Activated CD8-positive, alpha-beta memory T cell treated with anti-CD3 and anti-CD28 coated beads for 24 hours (primary cell): Measurements from ENCODE around the gene AGBL4.

Experiments
- DNase-seq: peaks from one replicate; pipeline ENCODE4 v3.0.0-alpha.2; 2020

Gene AGBL4

DNA sequence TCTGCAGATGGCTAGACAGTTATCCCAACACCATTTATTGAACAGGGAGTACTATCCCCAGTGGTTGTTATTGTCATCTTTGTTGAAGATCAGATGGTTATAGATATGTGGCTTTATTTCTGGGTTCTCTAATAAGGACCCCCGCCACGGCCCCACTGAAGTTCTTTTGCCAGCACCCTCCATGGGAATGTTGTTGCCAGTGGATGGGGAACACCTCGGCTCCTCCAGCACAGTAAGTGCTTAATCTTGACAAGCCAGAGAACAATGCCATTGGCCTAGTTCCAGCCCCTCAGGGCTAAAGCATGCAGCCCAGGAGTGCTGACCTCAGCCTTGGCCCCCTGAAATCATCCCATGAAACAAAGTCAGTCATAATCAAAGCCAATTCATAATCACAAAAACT is 337.6 kb downstream of the AGBL4 start:
- DNase-seq: no peak

DNA sequence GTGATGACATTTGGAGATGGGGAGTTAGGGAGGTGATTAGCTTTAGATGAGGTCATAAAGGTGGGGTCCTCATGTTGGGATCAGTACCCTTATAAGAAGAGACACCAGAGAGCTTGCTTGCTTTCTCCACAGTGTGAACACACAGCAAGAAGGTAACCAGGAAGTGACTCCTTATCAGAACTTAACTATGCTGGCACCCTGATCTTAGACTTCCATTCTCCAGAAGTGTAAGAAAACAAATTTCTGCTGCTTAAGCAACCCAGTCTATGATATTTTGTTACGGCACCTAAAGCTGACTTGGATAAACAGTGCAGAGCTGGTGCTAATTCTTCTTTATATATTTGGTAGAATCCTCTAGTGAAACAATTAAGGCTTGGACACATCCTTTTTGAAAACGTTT is 346.0 kb downstream of the AGBL4 start:
- no peak for DNase-seq

DNA sequence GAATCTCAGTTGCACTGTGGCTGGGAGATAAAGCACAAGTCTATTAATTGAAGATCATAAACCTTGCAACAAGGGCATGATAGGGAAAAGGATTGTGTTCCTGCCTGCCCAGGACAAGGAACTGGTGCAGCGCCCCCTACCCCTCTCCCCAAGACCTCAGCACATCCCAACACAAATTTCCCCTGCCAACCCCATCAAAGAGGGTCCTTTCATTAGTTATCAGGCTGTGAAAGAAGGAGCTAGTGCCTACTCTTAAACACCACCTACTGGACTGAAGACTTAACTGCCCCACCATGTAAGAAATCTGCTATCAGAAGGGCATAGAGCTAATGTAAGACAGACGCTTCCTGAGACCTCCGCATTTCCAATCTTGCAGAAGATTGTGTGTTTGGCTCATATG is 372.6 kb downstream of the AGBL4 start:
- DNase-seq: no peak

DNA sequence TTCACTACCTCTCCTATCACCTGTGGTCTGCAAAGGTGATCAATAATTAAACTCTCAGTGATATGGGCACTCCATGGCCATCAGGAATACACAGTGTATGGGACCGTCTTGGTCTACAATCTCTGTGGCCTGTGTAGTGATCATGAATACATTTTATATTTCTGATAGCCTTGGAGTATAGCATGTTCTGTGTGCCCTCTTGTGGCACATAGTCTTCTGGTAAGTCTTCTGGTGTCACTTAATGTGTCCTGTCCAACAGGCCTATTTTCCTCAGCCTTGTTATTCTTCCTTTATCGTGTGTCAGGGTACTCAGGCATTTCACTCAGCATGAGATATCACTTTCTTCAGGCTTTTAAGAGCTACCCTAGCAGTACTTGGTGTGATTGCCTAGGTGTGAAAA is 393.6 kb downstream of the AGBL4 start:
- no peak for DNase-seq

DNA sequence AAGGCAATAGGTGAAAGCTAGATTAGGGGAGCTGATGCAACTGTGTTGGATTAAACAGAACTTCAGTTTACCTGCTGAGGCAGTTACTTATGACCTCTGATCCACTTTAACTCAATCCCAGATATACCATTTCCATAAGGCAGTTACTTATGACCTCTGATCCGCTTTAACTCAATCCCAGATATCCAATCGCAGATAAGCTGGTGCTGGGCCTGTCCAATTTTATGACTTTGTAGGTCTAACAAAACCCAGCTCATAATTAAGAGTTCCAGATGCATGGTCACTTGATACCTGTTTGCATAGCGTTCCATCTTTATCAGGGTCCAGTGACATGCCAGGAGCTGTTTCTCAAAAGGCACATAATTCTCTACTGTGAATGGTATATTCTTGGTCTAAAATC is 396.0 kb downstream of the AGBL4 start:
- no peak for DNase-seq

DNA sequence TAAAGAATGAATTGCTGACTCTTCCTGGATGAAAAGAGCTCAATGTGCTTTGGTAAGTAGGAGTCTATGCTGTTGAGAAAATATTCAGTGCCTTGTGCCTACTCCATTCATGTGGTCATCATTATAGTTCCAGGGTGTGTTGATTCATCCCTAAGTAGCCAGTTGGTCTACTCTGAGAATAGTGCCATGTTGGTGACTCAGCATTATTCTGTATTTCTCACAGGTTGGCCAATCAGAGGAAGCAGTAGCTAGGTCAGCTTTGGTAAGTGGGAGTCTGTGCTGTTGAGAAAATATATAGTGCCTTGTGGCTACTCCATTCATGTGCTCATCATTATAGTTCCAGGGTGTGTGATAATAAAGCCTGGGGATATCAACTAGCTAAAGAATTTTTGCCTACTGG is 397.3 kb downstream of the AGBL4 start:
- no peak for DNase-seq

DNA sequence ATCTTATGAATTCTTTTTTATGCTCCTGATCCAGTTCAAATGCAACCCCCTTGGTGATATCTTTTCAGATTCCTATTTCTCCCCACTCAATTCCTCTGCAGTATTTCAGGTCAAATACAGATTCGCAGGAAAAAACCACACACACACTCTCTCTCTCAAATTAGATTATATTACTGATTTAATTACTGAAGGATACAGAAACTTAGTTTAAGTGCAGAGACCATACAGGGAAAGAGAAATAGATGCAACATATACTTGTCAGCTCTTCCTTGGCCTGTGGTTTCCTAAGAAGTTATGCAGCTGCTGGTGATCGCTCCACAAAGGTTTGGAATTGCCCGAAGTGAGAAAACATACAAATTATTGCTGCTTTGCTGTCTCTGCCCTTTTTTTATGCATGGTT is 400.9 kb downstream of the AGBL4 start:
- DNase-seq: no peak

DNA sequence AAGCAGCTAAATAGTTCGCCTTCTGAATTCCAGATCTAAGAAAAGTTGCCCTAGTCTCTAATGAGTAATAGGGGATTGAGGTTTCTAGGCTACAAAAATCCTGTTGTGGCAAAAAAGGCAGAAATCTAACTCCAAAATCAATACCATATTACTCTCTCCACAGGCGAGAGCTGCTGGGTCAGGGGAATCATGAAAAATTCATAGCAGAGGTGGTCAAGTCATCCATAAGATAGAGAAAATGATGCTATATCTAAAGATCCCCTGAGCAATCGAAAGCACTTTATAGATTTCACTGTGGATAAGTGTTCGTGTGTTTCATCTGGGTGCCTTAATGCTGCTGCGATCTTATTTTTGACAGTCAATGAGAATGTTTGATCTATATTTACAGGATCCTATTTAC is 417.7 kb downstream of the AGBL4 start:
- no peak for DNase-seq

DNA sequence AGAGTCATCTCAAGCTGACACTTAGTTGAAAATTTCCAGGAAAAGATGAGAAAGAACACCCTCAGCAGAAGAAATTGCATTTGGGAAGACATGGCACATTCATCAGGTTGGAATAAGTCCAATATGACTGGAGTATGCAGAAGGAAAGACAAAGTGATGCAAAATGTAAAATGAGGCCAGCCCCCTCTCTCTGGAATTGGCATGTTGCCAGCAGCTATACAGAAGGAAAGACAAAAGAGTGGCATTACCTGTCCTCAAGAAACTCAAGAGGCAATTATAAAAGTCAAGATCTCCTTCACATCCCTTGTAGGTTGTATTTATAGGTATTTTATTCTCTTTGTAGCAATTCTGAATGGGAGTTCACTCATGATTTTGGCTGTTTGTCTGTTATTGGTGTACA is 426.3 kb downstream of the AGBL4 start:
- DNase-seq: no peak

DNA sequence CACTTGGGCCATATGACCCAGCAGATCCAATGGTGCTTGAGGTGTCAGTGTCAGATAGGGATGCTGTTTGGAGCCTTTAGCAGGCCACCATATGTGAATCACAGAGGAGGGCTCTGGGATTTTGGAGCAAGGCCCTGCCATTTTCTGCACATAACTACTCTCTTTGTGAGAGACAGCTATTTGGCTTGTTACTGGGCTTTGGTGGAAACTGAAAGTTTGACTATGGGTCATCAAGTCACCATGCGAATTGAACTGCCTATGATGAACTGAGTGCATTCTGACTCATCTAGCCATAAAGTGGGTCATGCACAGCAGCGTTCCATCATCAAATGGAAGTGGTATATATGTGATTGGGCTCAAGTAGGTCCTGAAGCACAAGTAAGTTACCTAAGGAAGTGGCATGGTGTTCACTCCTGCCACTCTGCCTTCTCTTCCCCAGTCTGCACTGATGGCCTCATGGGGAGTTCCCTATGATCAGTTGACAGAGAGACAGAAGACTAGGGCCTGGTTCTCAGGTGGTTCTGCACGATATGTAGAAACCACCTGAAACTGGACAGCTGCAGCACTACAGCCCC is 447.3 kb downstream of the AGBL4 start:
- no peak for DNase-seq

DNA sequence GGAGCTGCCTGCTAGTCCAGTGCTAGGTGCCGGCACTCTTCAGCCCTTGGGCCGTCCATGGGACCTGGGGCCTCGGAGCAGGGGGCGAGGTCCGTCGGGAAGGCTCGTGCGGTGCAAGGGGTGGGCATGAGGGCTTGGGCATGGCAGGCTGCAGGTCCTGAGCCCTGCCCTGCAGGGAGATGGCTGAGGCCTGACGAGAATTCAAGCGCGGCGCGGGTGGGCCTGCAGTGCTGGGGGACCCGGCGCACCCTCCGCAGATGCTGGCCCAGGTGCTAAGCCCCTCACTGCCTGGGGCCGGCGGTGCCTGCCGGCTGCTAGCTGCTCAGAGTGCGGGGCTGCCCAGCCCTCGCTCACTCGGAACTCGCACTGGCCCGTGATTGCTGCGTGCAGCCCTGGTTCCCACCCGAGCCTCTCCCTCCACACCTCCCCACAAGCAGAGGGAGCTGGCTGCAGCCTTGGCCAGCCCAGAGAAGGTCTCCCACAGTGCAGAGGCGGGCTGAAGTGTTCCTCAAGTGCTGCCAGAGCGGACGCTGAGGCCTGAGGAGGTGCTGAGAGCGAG is 467.0 kb downstream of the AGBL4 start:
- DNase-seq: no peak

DNA sequence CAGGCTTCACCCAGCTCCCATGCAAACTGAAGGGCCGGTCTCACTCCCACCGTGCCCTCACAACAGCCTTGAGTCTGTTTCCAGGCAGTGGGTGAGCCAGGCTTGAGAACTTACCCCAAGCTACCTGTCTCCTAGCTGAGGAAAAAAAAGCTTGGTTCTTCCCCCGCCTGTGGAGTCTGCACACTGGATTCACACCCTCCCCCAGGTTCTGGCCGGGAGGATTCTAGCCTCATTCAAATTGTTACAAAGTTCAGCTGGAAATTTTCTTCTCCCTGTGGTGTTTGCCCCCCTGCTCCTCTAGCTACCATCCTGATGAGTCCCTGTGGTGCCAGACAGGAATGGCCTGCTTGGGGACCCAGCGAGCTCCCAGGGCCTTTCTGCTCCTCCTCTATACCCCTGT is 471.7 kb downstream of the AGBL4 start:
- DNase-seq: no peak

DNA sequence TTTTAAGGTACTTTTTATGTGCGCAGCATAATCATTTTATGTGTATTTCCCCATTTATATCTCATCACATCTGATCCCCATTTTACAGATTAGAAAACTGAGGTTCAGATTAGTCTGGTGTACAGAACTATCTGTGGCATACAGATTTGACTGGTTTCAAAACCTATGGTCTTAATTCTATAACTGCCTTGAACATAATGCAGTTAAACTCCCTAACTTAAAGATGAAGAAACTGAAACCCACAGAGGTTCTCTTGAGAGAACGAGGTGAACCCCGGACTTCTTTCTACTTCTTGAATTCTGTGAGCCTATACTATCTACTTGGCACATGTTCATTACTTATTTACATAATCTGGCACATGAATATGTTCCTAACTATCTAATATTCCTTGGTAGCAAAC is 479.1 kb downstream of the AGBL4 start:
- DNase-seq: no peak

DNA sequence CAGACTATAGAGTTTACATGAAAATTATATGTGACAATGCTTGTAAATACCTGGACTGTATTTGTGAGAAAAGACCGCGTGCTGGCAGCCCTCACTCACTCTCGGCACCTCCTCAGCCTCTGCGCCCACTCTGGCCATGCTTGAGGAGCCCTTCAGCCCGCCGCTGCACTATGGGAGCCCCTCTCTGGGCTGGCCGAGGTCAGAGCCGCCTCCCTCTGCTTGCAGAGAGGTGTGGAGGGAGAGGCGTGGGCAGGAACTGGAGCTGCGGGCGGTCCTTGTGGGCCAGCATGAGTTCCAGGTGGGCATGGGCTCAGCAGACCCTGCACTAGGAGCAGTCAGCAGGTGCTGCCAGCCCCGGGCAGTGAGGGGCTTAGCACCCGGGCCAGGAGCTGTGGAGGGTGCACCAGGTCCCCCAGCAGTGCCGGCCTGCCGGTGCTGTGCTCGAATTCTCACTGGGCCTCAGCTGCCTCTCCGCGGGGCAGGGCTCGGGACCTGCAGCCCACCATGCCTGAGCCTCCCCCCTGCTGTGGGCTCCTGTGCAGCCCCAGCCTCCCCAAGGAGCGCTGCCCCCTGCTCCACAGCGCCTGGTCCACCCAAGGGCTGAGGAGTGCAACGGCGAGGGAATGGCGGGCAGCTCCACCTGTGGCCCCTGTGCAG is 482.5 kb downstream of the AGBL4 start:
- DNase-seq: no peak

DNA sequence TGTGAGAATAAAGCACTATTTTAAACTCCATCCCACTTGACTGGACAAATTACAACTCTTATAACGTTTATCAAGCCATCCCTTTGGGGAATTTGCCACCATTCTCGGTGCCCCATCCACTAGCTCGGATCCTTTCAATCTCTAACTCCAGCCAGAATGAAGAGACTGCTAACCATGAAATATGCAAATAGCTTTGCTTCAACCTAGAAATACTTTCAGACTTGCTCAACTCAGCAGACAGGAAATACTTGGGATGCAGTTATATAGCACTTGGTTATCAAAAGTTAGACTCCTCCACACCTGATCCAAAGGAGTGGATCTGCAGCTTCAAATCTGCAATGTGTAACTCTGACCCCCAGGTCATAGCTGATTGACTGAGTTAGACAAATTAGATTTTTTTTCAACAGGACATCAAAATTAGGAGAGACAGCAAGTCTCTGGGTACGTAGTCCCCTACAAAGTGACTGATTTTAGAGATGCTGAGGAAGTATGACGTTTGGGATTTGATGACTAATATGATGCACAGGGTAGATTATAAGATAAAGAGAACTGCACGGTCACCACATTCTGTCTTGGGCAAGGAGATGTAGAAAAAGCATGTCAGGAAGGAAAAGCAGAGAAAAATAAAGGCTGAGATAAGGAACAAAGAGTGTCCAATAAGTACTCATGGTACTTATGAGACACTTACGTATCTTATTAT is 496.0 kb downstream of the AGBL4 start:
- no peak for DNase-seq

DNA sequence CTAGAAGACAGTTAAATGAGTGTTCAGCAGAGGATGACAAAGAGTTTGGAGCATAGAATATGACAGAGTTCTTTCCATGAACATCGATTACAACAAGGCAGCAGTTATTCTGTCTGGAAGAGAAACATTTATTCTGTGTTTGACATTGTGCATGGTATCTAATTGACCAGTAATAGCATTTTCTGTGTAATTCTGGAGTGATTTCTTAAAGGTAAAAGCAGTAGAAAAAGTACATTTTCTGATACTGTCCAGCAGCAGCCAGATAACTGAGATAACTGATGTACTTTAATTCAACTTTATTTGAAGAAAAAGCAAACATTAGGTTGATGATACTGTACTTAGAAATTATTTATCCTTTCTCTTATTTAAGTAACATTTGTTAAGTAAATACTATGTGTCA is 497.1 kb downstream of the AGBL4 start:
- DNase-seq: no peak

DNA sequence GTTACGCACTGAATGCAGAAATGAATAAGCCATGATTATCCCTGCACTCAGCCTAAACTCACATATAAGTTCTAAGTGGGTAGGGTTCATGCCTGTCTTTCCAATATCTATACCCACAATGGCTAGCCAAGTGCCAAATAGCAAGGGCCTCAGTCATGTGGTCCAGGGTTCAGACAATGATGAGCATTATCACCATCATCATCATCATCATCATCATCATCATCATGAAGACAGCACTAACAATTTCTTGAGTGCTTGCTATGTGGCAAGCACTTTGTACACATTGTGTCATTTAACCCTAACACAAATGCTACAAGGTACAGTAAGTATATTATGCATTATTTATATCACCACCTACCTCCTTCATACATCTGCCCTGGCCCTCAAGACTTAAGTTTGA is 500.0 kb downstream of the AGBL4 start:
- DNase-seq: no peak

DNA sequence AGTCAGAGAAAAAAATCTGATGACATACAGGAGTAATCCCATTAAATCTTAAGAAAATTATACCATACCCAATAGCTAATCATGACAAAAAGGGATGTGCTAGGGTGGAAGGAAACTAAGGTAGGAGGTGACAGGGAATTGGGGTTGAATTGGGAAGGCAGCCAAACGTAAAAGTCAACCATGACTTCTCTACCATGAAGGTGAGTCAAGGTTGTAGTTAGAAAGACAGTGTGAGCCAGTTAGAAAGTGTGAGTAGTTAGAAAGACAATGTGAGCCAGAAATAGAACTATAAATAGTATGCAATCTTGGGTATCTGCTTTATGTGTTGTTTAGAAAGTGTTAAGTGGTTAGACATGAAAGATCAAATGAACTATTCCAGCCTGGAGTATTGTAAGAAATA is 556.8 kb downstream of the AGBL4 start:
- DNase-seq: no peak

DNA sequence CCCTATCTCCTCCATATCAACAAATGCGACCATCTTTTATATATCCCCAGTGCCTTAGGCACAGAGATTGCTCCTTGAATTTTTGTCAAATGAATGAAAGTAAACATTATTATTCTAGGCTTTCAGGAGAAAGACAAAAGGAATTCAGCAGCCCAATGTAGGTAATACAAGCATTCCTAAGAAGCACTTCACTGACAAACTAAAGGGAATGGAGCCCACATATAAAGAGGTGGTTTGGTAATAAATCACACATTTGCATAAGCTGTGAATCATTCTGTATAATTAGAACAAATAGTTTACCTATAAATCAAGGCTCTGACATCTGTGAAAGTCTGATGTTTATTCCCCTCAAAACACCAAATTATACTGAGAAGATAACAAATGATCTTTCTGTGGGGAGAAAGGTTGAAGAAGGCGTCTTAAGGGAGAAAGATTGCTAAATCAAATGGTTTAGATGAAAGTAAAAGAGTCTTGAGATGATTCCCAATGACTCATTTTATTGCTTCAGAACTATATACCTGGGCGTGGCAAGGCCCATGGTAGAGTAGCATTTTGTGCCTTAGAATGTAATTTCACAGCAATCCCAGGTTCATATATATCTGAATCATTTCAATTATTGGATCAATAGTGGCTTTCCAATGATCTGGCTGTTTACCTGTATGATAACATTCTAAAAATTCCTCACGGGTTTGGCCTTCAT is 558.1 kb downstream of the AGBL4 start:
- no peak for DNase-seq

DNA sequence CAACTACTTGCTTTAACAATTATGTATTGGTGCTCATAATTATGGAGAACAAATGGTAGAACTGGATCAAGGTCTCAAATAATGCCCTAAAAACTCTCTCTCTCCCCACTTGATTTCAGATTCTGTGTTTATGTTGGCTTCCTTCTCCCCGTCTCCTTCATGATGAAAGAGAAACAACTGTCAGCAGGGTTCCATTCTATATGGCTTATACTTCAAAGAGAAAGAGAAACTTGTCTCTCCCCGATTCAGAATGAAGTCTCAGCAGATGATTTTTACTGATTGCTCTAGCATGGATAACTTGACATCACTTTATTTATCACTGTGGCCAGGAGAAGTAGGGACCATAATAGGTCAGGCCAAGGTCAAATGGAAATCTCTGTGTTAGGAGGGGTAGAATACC is 575.6 kb downstream of the AGBL4 start:
- DNase-seq: no peak

DNA sequence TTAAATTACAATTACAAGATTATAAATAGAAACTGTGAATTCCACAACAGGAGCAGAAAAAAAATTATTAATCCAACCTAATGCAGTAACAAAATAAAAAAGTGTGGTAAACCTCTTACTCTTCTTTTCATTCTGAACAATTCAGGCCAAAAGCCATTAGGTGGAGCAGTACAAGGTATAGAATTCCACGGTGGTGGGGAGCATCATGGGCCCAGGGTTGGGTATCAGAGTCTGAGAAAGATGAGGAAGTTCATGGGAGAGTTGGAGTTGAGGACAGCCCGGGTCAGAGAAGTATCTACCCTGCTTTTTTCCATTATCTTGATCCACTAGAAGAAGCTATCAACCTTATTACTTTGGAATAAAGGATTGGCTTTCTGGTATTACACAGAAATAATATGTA is 586.9 kb downstream of the AGBL4 start:
- DNase-seq: no peak

DNA sequence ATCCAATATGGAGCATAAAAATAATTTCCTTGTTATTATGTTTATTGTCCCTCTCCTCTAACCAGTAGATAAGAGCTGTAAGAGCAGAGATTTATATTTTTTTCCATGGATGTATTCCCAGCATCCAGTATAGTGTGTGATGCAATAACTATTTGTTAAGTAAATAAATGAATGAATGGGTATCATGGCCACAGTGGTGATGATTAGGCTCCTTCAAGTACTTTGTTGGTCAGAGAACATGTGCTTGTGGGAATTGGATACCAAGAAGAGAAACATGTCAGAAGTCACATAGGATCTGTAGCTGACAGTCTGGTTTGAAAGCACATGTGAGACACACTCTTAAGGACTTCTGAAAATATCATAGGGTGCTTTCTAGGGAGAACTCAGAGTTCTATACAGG is 588.5 kb downstream of the AGBL4 start:
- DNase-seq: no peak

DNA sequence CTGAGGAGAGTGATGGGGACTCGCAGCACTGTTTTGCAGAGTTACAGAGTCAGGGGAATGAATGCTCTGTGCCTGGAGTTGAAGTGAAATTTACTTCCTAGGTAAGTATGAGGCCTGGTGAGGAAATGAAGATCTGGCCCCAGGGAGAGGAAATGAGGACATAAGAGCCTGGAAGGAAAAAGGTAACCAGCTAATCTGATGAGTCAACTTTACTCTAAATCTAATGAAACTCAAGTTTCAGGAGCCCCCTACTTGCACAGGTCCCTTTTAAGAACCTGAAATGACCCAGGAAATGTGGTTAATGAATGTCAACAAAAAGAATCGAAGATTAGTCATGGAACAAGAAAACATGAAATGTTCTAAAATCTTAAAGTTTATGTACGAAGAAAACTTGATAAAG is 599.0 kb downstream of the AGBL4 start:
- DNase-seq: no peak

DNA sequence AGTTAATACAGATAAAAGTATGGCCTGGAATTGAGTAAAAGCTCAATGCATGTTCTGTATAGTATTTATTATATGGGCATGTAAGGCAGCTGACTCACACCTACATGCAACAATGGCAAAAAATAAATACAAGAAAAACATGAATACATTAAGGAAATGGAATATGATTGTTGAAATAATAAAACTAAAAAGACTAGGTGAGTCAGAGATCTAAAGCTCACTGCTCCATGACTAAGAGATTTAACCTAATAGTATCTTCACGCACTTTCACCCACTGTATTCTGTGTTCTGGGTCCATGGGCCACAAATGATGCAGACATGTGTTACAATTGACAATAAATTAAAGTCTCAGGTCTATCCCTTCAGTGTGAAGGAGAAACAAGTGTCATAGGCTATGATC is 607.0 kb downstream of the AGBL4 start:
- no peak for DNase-seq
